SK-N-SH (cell line): Measurements from ENCODE around the gene SMPD3. TPM values are rescaled to one million over a fixed set of nuclear protein-coding genes. Genes with fewer than 3 reads are reported as not detected.

Experiments
- CTCF ChIA-PET: fragments of 300-600, 350-600 bp; formaldehyde crosslinking; extraction: SDS; loops from one replicate; lab custom pipeline; 2021; lab: Yijun Ruan, JAX
- POLR2A ChIA-PET: fragments of 350-600 bp; sonication (Branson Sonifier 250); formaldehyde crosslinking; extraction: SDS; loops from one replicate; lab custom pipeline; 2020; ENCODE audit warnings: antibody characterized with exemption, inconsistent platforms; lab: Yijun Ruan, JAX
- DNase-seq: peaks from one replicate; pipeline ENCODE4 v3.0.0; 2012
- H2AFZ ChIP-seq: fragments of 200-600 bp; sonication (generic); 2 replicates; pipeline ENCODE4 v1.8.1; 2016; ENCODE audit warnings: antibody characterized with exemption, mild to moderate bottlenecking, low read depth
- H3F3A ChIP-seq: fragments of 200-600 bp; sonication (generic); replicated peaks from 2 replicates; pipeline ENCODE3; 2016; ENCODE audit warnings: antibody characterized with exemption, mild to moderate bottlenecking; ENCODE audit not compliant: insufficient read depth
- H3K27ac ChIP-seq, 2 experiments: fragments of 200-500 bp in 1 of 2; fragments of 200-600 bp in 1 of 2; sonication (Bioruptor generic) in 1 of 2; sonication (generic), shearing (Covaris generic) in 1 of 2; 2 replicates each; pipeline versions ENCODE4 v1.5.1 to v1.6.1; 2014 to 2016; ENCODE audit warnings: low read depth in 2 of 2, inconsistent platforms in 1 of 2, low read length in 1 of 2, mild to moderate bottlenecking in 1 of 2, mixed read lengths in 1 of 2
- H3K27me3 ChIP-seq: fragments of 200-600 bp; sonication (generic), shearing (Covaris generic); 2 replicates; pipeline ENCODE4 v1.6.1; 2016; ENCODE audit warnings: mixed run types; ENCODE audit not compliant: insufficient read depth
- H3K36me3 ChIP-seq, 2 experiments: fragments of 200-500 bp in 1 of 2; fragments of 200-600 bp in 1 of 2; sonication (Bioruptor generic) in 1 of 2; sonication (generic) in 1 of 2; replicated peaks in 1 of 2; 2 replicates each; pipeline versions ENCODE3 to v1.5.1; 2014 to 2016; ENCODE audit warnings: low read length in 1 of 2, mild to moderate bottlenecking in 1 of 2; ENCODE audit not compliant: insufficient read depth in 2 of 2, control insufficient read depth in 1 of 2
- H3K4me1 ChIP-seq, 2 experiments: fragments of 200-500 bp in 1 of 2; fragments of 200-600 bp in 1 of 2; sonication (Bioruptor generic) in 1 of 2; sonication (generic), shearing (Covaris generic) in 1 of 2; 2 replicates each; pipeline versions ENCODE4 v1.5.1 to v1.6.1; 2014 to 2016; ENCODE audit warnings: low read depth in 1 of 2, low read length in 1 of 2, mixed run types in 1 of 2; ENCODE audit not compliant: insufficient read depth in 2 of 2, control insufficient read depth in 1 of 2
- H3K4me2 ChIP-seq: fragments of 200-600 bp; sonication (generic), shearing (Covaris generic); 2 replicates; pipeline ENCODE4 v1.6.1; 2017; ENCODE audit warnings: mixed run types
- H3K4me3 ChIP-seq, 2 experiments: fragments of 200-500 bp in 1 of 2; fragments of 200-600 bp in 1 of 2; sonication (Bioruptor generic) in 1 of 2; sonication (generic), shearing (Covaris generic) in 1 of 2; 2 replicates each; pipeline versions ENCODE4 v1.5.1 to v1.8.1; 2014 to 2016; ENCODE audit warnings: low read depth in 2 of 2, inconsistent platforms in 1 of 2, low read length in 1 of 2, mild to moderate bottlenecking in 1 of 2, mixed read lengths in 1 of 2, moderate library complexity in 1 of 2
- H3K79me2 ChIP-seq: fragments of 200-600 bp; sonication (generic); 2 replicates; pipeline ENCODE4 v1.8.1; 2017; ENCODE audit warnings: mild to moderate bottlenecking; ENCODE audit not compliant: insufficient read depth
- H3K9ac ChIP-seq: fragments of 200-600 bp; sonication (generic); 2 replicates; pipeline ENCODE4 v1.6.1; 2017; ENCODE audit warnings: mixed run types
- H3K9me2 ChIP-seq: fragments of 200-600 bp; sonication (generic); 2 replicates; pipeline ENCODE4 v1.6.1; 2017; ENCODE audit warnings: mixed run types
- H3K9me3 ChIP-seq: fragments of 200-600 bp; sonication (generic); 2 replicates; pipeline ENCODE4 v1.6.1; 2017; ENCODE audit warnings: mixed run types, mild to moderate bottlenecking, moderate library complexity
- H4K20me1 ChIP-seq: fragments of 200-600 bp; sonication (generic); 2 replicates; pipeline ENCODE4 v1.6.1; 2017; ENCODE audit warnings: mild to moderate bottlenecking, mixed run types; ENCODE audit not compliant: insufficient read depth
- CHD2 ChIP-seq: fragments of 150-350 bp; IDR thresholded peaks from 2 replicates; pipeline ENCODE4 v1.6.1; 2018; ENCODE audit warnings: low read length; ENCODE audit not compliant: partially characterized antibody
- ELF1 ChIP-seq: IDR thresholded peaks from 2 replicates; pipeline ENCODE4 v1.4.0; 2012
- EP300 ChIP-seq, 2 experiments: IDR thresholded peaks; 2 replicates each; pipeline versions ENCODE4 v1.4.0 to v1.6.1; 2012; ENCODE audit warnings: borderline replicate concordance in 1 of 2, low read depth in 1 of 2, low read length in 1 of 2
- EZH2phosphoT487 ChIP-seq: fragments of 200-600 bp; sonication (generic); IDR thresholded peaks from 2 replicates; pipeline ENCODE4 v1.6.1; 2017; ENCODE audit warnings: low read depth, mixed run types, mild to moderate bottlenecking, antibody characterized with exemption, moderate library complexity, borderline replicate concordance
- MEF2A ChIP-seq: IDR thresholded peaks from 2 replicates; pipeline ENCODE4 v1.4.0; 2012; ENCODE audit warnings: low read depth, borderline replicate concordance
- MXI1 ChIP-seq: IDR thresholded peaks from 2 replicates; pipeline ENCODE4 v1.6.1; 2012; ENCODE audit warnings: mild to moderate bottlenecking, low read depth, low read length, improper control_type of control experiment
- NFIC ChIP-seq: IDR thresholded peaks from 2 replicates; pipeline ENCODE4 v1.4.0; 2012; ENCODE audit warnings: borderline replicate concordance
- NRF1 ChIP-seq: IDR thresholded peaks from 2 replicates; pipeline ENCODE4 v1.6.1; 2012; ENCODE audit warnings: low read depth, mild to moderate bottlenecking, low read length
- RAD21 ChIP-seq: IDR thresholded peaks from 2 replicates; pipeline ENCODE4 v1.6.1; 2012; ENCODE audit warnings: mild to moderate bottlenecking, low read length
- RFX5 ChIP-seq: IDR thresholded peaks from 2 replicates; pipeline ENCODE4 v1.6.1; 2012; ENCODE audit warnings: mild to moderate bottlenecking, improper control_type of control experiment, low read length
- RXRA ChIP-seq: IDR thresholded peaks from 2 replicates; pipeline ENCODE4 v1.4.0; 2012; ENCODE audit warnings: low read depth, mild to moderate bottlenecking, borderline replicate concordance
- SIN3A ChIP-seq: IDR thresholded peaks from 2 replicates; pipeline ENCODE4 v1.6.1; 2012; ENCODE audit warnings: low read depth, mild to moderate bottlenecking, low read length, moderate library complexity, borderline replicate concordance
- TAF1 ChIP-seq: IDR thresholded peaks from 2 replicates; pipeline ENCODE4 v1.6.1; 2012; ENCODE audit warnings: low read depth, mild to moderate bottlenecking, low read length, moderate library complexity, borderline replicate concordance
- TCF12 ChIP-seq: IDR thresholded peaks from 2 replicates; pipeline ENCODE4 v1.4.0; 2012
- TEAD4 ChIP-seq: IDR thresholded peaks from 2 replicates; pipeline ENCODE4 v1.4.0; 2012; ENCODE audit warnings: mild to moderate bottlenecking, borderline replicate concordance; ENCODE audit not compliant: insufficient read depth
- WGBS: methylation state at CpG from one replicate; pipeline ENCODE4 v1.1.6; 2017; ENCODE audit warnings: low lambda C conversion rate; 5-methylcytosine and 5-hydroxymethylcytosine counted together
- polyA plus RNA-seq, 3 experiments: library from polyadenylated mRNA; depleted of rRNA; stranded (reverse); fragments of >200 nt; gene quantifications; 2 replicates each; pipeline ENCODE4 v1.2.3, GENCODE V29; 2012
- TF ChIP-seq, protein P1 (sequence below): fragments of 150-350 bp; IDR thresholded peaks from 2 replicates; pipeline ENCODE4 v1.6.1; 2016; ENCODE audit warnings: mild to moderate bottlenecking, low read depth, low read length
- TF ChIP-seq, protein P2 (sequence below): fragments of 150-350 bp; IDR thresholded peaks from 2 replicates; pipeline ENCODE4 v1.6.1; 2017; ENCODE audit warnings: antibody characterized with exemption, low read length, low read depth, borderline replicate concordance
- TF ChIP-seq, protein P3 (sequence below): IDR thresholded peaks from 2 replicates; pipeline ENCODE4 v1.4.0; 2012; ENCODE audit warnings: low read depth
- TF ChIP-seq, protein P4 (sequence below): fragments of 200-600 bp; sonication (generic); IDR thresholded peaks from 2 replicates; pipeline ENCODE4 v1.6.1; 2017; ENCODE audit warnings: antibody characterized with exemption, mild to moderate bottlenecking, moderate library complexity

The SMPD3 gene
- polyA plus RNA-seq, 1 of the 3 experiments (the other 2 are of a cell fraction), result 0.38 TPM

DNA sequence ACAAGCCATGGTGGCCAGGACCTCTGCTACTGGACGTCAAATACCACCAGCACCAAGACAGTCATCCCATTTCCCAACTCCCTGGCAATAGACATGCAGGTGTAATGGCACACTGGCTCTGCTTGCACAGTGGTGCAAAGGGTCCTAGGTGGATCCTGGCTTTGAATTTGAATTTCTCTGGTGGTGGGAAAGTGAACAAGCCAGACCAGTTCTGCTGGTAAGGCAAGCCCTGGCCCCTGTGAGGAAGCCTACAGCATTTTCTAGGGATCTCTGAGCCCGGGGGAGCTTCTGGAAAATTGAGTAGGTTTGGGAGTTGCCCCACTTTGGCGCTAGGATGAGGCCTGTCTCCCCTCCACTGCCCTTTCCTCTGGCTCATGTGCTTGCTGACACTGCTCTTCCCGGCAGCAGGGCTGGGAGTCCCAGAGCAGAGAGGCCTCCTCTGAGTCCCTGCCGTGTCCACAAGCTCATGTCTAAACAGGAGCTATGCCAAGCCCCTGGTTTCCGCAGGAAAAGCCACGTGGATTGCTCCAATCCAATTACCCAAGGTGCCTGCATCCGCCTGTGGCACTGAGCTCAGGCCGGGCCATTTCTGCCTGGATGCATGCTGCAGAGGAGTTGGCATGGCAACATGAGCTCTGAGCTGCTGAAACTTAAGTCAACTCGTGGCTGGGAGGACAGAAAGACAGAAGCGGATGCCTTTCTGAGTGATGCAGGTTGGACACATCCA, 70.5 kb downstream of the SMPD3 start (continued):
- TF ChIP-seq CHD2, result peak; percentile 40

DNA sequence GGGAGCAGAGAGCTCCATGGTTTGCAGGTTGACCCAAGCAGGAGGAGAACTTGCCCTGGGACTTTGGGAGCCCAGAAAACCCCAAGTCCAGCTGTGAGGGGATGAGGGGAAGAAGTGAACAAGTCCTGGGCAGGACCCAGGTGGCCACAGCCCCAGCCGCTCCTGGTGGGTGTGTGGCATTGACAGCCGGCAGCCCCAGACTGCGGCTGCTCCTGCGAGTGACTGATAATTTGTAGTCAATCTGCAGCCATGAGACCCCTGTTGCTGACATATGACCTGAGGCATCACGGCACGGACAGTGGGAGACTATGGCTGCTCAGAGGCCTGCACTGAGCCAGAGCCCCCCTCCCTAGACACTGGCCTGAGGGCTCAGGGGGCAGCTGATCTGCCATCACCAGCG, 71.1 kb downstream of the SMPD3 start:
- Histone ChIP-seq H3K4me3 (no peak overlapping the region), H3K79me2 (no peaks in the 10 kb centered on the region), H2AFZ (no peak overlapping the region), H3K36me3 (no peaks in the 10 kb centered on the region), H3K4me1 (peaks cover 0 to 24% of the 10 kb centered on the region in 2 experiments; a peak in 1 of 4 replicates), H4K20me1 (no peaks in the 10 kb centered on the region), H3K9ac (no peak overlapping the region), H3K27me3 (no peaks in the 10 kb centered on the region), H3K9me3 (no peaks in the 10 kb centered on the region), H3F3A (no peaks in the 10 kb centered on the region), H3K4me2 (no peak overlapping the region), H3K9me2 (no peaks in the 10 kb centered on the region), H3K27ac (peak overlapping the region in 1 of 2 experiments; percentile 74; a peak in 2 of 4 replicates)
- ChIA-PET POLR2A (interaction anchor here (2.1 kb wide), 1 partner anchor 29 kb away, joined by 10 read pairs; no protein-coding TSS in a partner anchor), CTCF (interaction anchor here (0.7 to 1.8 kb wide), 3 partner anchors 12 to 152 kb away, joined by 3 to 12 read pairs (median 4); no protein-coding TSS in a partner anchor)
- WGBS, result no CpG with 5 or more reads among the region's 7 CpGs
- no peak for DNase-seq
- no peak for TF ChIP-seq NRF1
- no peak for TF ChIP-seq TAF1
- TF ChIP-seq EP300 (IDR thresholded peaks at IDR 0.05; ENCODE audit: borderline replicate concordance in 1 of 2, low read depth in 1 of 2, low read length in 1 of 2), result no peak
- TF ChIP-seq ELF1, result no peak
- TF ChIP-seq MEF2A, result no peak
- TF ChIP-seq, protein P1, sequence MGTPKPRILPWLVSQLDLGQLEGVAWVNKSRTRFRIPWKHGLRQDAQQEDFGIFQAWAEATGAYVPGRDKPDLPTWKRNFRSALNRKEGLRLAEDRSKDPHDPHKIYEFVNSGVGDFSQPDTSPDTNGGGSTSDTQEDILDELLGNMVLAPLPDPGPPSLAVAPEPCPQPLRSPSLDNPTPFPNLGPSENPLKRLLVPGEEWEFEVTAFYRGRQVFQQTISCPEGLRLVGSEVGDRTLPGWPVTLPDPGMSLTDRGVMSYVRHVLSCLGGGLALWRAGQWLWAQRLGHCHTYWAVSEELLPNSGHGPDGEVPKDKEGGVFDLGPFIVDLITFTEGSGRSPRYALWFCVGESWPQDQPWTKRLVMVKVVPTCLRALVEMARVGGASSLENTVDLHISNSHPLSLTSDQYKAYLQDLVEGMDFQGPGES, result no peak
- no peak for TF ChIP-seq SIN3A
- TF ChIP-seq NFIC, result no peak
- TF ChIP-seq, protein P2, sequence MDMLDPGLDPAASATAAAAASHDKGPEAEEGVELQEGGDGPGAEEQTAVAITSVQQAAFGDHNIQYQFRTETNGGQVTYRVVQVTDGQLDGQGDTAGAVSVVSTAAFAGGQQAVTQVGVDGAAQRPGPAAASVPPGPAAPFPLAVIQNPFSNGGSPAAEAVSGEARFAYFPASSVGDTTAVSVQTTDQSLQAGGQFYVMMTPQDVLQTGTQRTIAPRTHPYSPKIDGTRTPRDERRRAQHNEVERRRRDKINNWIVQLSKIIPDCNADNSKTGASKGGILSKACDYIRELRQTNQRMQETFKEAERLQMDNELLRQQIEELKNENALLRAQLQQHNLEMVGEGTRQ, result no peak
- TF ChIP-seq RXRA, result no peak
- TF ChIP-seq CHD2, result no peak
- TF ChIP-seq RFX5, result no peak
- TF ChIP-seq, all 33 proteins: peak for 0

DNA sequence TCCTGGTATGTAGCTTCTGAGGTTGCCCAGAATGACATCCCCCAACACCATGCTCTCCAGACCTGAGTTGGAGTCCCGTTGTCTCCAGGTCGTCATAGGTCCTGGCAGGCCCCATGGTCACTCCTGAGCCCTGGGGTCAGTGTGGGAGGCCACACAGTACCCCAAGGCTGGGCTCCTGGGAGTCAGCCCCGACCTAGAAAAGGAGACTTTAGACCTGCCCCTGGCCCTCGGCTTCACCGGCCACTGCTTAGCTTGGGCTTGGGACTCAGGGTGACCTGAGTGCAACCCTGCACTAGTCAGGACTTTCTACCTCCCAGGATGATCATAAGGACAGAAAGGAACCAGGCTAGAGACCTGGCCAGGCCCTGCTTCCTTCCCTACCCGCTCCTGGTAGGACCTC, 71.7 kb downstream of the SMPD3 start:
- Histone ChIP-seq H3K36me3 (no peaks in the 10 kb centered on the region), H3K4me3 (no peak overlapping the region), H3K4me1 (peaks cover 0 to 24% of the 10 kb centered on the region in 2 experiments; a peak in 1 of 4 replicates), H3K9ac (no peak overlapping the region), H3K27me3 (no peaks in the 10 kb centered on the region), H2AFZ (no peak overlapping the region), H3F3A (no peaks in the 10 kb centered on the region), H4K20me1 (no peaks in the 10 kb centered on the region), H3K9me2 (no peaks in the 10 kb centered on the region), H3K79me2 (no peaks in the 10 kb centered on the region), H3K27ac (no peak overlapping the region), H3K9me3 (no peaks in the 10 kb centered on the region), H3K4me2 (no peak overlapping the region)
- ChIA-PET POLR2A (no interaction called here), CTCF (interaction anchor here (0.7 to 1.7 kb wide), 3 partner anchors 10 to 16 kb away, joined by 3 to 7 read pairs (median 3); no protein-coding TSS in a partner anchor)
- 50% methylated on average over 1 of the region's 6 CpGs for WGBS
- DNase-seq, result no peak
- TF ChIP-seq TCF12 (no peak), SIN3A (no peak), ELF1 (no peak), TEAD4 (no peak), MXI1 (no peak), RAD21 (no peak), EZH2phosphoT487 (no peak)
- TF ChIP-seq, protein P3, sequence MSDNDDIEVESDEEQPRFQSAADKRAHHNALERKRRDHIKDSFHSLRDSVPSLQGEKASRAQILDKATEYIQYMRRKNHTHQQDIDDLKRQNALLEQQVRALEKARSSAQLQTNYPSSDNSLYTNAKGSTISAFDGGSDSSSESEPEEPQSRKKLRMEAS, result no peak
- TF ChIP-seq, protein P4, sequence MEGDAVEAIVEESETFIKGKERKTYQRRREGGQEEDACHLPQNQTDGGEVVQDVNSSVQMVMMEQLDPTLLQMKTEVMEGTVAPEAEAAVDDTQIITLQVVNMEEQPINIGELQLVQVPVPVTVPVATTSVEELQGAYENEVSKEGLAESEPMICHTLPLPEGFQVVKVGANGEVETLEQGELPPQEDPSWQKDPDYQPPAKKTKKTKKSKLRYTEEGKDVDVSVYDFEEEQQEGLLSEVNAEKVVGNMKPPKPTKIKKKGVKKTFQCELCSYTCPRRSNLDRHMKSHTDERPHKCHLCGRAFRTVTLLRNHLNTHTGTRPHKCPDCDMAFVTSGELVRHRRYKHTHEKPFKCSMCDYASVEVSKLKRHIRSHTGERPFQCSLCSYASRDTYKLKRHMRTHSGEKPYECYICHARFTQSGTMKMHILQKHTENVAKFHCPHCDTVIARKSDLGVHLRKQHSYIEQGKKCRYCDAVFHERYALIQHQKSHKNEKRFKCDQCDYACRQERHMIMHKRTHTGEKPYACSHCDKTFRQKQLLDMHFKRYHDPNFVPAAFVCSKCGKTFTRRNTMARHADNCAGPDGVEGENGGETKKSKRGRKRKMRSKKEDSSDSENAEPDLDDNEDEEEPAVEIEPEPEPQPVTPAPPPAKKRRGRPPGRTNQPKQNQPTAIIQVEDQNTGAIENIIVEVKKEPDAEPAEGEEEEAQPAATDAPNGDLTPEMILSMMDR, result no peak
